AG08396 (cell line): ENCODE results near the gene FOXP1.
A peak's percentile ranks its signal among the peaks of the same experiment; 100 is the strongest.

Experiments
- DNase-seq: peaks from one replicate; pipeline ENCODE4 v3.0.0; 2012; ENCODE audit warnings: low spot score, mixed read lengths

Gene FOXP1

DNA sequence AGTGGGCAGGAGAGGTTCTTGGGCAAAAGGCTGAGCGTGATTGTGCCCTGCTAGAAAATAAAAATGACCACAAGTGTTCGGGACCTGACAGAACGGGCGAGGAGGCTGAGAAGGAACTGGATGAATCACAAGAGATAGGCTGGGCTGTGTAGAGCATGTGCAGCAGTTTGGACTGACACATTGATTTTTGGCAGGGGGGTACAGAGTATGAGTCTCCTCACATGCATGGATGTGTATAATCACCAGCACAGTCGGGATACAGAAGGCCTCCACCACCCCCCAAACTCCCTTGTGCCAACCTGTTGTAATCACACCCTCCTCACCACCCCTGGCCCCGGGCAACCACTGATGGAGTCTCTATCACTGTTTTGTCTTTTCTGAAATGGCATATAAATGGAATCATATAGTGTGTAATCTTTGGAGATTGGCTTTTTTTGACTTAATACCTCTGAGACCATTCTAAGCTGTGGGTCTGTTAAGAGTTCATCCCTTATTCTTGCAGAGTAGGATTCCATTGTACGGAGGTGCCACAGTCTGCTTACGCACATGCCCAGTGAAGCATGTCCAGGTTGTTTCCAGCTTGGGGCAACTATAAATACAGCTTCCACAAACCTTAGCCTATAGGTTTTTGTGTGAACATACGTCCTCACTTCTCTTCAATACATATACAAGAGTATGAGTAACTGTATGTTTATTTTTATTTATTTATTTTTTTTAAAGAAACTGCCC lies 438.8 kb downstream of the FOXP1 start:
- no peak for DNase-seq

DNA sequence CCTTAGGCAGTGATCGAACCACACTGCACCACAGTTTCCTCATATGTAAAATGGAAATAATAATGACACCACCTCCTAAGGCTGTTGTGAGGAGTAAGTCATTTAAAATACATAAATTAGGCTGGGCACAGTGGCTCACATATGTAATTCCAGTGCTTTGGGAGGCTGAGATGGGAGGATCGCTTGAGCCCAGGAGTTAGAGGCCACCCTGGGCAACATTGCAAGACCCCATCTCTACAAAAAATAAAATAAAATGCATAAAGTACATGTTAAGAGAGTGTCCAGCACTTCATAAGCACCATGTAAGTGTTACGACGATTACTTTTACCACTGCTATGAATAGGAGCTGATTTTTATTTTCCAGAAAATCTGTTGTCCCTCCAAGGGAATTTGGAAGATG lies 440.0 kb downstream of the FOXP1 start:
- no peak for DNase-seq

DNA sequence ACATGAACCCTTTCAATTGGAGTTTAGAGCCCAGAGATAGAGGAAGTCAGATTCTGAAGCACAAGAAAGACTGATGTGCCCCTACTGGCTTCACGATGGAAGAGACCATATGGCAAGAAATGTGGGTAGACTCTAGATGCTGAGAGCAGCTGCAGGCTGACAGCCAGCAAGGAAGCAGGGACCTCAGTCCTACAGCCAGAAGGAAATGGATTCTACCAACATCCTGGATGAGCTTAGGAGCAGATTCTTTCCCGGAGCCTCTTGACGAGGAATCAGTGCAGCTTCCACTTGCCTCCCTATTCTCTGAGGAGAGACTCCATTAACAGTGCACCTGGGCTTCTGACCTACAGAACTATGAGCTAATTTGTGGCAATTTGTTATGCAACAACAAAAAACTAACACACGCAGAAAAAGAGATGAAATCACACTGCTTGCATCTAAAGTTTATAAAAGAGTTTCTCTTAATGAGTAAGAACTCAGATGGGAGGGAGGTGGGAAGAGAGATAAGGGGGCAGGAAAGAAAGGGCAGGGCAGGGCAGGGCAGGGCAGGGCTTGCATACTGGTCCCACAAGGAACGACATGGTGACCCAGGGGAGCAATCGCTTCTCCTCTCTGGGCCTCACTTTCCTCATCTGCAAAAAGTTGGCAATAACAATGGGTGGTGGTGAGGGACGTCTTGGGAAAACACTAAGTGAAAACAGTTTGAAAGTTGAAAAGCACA lies 440.9 kb downstream of the FOXP1 start:
- no peak for DNase-seq

DNA sequence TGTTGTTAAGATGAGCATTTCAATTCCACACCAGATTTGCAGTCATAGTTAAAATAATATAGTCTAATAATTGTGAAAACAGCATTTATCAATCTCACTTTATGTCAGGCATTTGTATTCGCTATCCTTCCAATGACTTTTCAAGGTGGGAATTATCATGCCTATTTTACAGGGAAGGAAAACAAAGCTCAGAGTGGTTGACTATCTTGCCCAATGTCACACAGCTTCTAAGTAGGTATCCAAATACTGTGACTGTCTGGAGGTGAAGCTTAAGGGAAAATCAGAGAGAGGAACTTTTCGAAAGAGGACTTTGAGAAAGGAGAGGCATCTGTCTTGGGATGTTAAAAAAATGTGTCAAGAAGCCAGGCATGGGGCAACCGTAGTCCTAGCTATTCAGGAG lies 443.1 kb downstream of the FOXP1 start:
- no peak for DNase-seq

DNA sequence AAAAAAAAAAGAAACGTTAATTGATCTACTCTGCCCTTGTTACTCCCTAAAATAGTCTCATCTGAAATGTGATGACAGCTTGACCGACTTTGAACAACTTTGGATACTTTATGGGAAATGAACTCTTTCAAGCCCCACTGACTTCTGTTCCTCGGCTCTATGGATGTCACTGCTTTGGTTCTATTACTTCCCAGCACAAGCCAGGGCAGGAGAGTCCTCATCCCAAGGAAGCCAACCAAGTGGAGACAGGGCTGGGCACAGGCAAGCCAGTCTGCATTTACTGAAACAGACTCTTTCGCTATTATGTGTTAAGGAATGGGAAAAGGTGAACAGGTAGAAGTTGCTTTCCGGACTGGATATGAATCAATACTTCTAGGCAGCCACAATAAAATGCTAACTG lies 444.0 kb downstream of the FOXP1 start:
- no peak for DNase-seq

DNA sequence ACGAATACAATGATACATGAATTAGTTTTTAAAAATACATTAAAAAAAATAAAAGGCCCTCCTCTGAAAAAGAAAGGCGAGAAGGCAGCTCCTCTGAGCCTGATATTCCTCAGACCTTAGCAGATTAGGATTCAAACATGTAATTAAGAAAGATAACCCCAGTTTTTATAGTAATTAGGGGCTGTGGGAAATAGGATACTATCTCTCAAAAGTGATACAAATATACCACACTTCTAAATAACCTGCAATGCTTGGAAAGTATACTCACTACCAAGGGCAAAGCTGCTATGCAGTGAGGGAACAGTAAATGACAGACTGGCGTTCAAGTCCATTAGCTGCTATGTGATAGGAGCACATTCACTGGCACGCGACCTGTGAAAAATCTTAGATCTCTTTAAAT lies 445.1 kb downstream of the FOXP1 start:
- no peak for DNase-seq

DNA sequence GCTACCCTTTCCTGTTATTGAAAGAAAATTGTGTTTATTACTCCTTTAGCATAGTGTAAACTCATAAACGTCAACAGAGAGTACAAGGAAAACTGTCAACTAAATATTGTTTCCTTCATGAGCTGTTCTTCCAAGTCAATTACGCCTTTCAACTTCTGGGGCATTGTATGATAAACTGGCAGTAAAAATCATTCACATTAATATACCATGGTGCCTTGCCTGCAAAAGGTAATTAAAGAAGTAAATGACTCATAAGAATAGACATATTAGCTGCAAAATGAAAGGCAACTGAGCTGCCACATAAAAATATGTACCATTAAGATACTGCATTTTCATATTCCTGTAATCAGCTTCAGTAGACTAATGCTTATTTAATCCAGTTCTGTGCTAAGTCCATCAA lies 447.3 kb downstream of the FOXP1 start:
- DNase-seq, result no peak

DNA sequence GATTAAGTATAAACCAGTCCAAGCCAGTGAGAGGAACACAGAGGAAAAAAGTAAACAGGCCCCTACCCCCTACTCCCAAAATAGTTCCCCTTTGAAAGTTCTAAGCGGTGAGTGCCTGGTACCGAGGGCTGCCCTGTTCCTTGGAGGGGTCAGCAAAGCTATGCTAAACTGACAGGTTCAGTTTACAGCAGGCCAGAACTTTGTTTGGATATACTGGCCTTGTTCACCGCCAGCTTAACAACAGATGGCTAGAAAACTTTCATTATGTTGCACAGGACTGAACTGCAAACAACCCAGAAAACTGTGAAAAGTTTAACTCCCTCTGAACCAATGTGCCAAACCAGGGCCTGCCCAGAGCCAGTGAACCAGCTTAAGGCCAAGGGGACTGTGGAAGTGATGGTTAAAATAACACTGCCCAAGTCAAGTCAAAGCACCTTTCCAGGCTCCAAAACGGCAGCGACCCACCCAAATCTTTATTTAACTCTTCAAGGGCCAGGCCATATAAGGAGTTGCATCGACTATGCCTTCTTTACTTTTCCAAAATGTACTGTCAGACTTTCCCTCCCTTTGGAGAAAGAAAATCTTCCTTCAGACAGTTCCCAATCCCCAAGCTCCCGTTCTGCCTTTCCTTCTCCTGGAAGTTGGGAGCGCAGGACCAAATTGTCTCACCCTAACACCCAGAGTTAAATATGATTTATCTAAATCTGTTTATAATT lies 448.0 kb downstream of the FOXP1 start:
- DNase-seq, result no peak

DNA sequence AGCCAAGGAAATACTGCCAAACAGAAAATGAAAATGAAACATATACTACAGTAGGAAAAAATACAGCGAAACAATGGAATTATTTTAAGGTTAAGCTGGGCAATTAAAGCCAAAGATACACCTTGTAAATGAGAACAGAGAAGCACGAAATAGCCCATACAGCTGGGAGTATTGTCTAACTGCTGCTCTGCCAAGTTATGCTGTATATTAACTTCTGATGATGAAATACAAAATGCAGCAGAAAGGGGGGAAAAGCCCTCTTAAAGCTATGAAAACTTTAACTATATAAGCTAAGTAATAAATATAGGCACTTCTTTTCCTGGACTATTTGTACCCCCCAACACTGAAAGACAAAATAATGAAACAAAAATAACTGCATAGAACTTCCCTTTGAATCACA lies 449.0 kb downstream of the FOXP1 start:
- DNase-seq, result no peak

DNA sequence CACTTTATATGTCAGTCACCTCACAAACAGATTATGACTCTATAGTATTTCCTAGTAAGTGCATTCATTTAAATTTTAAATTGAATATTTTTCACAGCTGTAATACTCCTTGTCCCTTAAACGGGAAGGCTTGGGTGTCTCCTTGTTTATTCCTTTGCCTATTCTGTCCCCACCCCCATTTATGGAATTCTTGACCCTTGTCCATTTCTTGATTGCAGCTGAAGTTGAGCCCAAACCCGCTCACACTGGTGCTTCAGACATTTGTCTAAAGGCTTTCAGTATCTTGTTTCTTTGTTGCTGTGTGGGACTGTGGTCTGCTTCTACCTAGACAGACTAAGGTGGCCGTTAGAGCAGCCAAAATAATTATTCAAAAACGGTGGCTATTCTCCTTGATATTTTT lies 449.7 kb downstream of the FOXP1 start:
- no peak for DNase-seq

DNA sequence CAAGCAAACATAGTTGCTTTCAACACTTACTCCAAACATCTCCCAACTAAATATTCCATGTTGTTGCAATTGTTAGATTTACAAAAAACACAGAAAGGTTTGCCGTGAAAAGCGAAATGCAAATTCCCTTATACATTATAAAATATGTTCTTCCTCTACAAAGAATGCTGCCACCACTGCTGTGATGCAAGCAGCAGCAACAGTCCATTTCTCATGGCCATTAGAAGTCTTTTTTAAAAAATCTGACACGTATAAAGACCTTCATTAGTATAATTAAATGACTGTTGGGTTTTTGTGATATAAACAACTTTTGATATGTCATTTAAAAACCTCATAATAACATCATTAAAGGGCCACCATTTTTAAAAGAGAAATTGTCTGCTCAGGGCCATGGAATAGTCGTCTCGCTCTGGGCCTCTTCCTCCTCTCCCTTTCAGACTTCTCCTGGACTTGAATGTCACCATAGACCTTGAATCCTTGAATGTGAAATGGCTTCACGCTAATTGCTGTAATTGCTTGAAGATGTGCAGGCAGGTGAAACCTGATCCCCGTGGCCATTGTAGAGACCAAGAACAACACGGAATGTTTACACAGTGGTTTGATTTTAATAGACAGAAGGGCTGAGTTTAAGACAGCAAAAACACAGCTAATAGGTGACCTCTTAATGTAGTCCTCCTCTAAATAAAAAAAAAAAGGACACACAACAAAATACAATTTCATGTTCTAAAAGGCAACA lies 450.4 kb downstream of the FOXP1 start:
- no peak for DNase-seq

DNA sequence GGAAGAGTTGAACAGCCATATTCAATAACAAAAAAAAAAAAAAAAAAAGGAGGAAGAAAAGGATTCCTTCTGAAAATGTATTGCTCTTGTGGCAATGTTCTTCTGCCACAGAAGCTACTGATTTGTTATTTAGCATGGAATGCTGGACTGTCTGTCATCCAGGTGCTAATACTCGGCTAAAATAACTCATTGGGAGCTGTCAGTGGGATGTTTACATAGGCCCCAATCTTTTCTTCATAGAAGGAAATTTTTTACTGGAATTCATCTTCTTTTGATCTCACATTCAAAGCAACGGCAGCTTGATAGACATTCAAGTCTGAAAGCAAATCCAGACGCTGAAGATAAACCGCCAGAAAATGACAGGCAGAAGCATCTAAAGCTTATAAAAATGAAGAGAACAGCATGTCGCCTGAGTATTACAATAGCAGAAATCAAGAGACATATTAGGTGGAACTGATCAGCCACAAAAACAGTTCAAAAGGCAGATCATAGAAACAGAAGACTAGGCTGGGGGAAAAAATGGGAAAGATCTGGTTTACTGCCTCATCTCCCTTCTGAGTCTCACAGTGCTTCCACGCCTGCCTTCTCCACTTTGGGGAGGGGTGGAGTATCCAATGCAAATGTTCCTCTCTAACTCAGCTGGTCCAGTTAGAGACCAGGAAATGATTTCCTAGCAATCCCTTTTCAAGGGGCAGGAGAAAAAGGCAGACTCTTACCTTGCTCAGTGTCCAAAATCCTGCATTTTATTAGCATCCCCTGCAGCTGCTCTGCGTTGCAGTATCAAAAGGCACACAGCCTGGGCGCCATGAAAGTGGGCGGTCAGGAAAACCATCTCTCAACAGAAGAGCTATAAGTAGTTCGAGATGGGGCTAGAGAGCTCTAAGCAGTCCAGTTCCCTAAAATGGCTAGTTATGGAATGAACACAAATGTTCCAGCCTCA lies 451.9 kb downstream of the FOXP1 start:
- no peak for DNase-seq

DNA sequence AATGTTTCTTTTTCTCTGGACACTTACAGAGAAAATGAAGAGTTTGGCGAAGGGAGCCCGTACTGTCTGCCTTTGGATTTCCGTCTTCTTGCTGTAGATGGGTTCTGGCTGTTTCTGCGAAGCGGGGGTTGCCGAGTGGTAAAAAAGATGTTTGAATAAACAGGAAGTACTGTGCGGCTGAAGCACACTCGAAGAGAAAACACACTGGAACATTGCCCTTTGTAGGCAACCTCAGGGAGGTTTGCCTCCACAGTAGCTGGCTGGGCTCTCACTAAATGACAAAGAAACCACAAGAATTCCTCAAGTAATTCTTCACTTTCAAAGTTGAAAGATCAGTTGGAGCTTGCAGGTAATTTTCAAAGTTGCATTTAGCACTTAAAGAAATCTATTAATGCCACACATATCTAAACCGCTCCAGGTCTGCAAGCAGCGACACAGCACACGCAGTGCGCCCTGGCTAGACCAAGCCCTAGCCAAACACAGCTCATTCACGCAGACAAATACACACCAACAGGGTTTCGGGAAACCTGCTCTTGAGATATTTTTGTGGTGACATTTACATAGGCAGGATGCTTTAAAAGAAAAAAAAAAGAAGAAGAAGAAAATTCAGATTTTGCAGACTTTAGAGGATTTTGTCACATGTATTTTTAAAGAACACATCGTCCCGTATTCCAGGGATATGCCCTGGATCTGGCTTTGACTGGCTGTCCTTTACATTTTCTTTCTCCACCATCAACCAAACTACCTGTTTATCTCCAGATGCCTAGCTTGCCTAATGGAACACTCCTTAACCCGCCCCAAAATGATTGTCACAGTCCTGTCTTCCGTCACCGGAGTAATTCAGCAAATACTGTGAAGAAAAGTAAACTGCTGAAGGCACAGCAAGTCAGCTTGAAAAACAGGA lies 452.8 kb downstream of the FOXP1 start:
- DNase-seq, result peak; percentile 65

DNA sequence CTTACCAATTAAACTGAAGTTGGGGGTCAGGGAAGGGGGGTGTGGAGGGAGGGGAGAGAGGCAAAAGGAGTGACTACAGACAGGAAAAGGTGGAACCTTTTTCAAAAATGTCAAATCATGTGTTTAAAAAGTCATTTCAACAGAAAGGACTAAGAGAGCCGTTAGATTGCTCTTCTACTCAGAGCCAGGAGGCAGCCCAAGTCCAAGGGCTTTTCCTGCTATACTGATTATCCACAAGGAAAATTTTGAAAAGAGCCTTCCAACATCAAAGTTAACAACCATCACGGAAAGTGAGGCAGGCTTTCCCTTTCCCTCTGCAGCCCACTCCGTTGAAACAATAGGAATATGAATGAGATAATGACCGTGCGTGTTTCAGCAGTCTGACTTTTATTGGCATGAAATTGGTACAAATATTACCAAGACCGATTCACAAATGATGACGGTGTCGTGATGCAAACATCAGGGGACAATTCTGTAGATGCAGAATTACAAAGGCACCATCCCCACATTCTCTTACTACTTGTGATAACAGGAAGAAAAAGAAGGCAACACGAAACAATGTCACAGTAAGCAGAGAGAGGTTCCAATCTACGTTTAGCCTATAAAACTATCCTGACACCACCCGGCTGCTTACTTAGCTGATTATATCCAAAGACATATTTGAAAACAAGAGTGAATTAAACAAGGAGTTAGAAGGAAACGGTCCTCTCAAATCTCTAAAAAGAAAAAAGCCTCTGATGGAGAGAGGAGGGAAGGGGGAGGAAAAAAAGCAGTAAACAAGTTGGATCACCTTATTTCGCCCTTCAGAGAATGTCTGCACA lies 453.7 kb downstream of the FOXP1 start:
- DNase-seq, result no peak

DNA sequence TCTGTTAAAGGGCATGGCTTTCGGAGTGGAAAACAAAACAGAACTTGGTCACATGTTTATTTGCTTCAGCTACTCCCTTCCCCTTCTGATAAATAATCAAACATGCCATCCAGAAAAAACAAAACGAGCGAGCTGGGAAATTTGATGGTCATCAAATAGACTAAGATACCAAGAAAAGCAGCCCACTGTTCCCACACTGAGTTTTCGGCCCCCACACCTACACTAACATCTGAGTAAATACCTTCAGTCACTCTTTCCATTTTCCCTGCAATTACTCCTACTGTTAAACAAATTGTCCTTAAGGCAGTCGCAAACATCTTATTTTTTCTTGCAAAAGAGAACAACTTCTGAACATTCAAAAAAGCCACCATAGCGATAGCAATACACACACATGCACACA lies 454.6 kb downstream of the FOXP1 start:
- DNase-seq, result no peak

DNA sequence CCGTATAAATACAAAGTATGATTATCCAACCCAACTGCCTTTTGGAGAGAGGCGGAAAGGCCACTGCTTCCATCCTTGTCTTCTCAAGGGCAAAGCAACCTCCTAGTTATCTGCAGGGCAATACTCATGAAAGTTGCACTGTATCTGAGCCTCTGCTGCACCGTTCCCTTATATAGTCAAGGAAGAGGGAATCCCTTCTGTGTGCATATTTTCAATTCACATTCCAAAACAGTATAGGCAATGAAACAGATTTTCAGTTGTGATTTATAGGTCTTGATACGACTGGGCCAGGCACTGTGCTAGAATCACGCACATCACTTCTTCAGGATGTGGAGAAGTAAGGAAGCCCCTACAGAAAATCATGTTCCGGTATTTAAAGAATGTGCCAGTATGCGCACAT lies 455.7 kb downstream of the FOXP1 start:
- no peak for DNase-seq

DNA sequence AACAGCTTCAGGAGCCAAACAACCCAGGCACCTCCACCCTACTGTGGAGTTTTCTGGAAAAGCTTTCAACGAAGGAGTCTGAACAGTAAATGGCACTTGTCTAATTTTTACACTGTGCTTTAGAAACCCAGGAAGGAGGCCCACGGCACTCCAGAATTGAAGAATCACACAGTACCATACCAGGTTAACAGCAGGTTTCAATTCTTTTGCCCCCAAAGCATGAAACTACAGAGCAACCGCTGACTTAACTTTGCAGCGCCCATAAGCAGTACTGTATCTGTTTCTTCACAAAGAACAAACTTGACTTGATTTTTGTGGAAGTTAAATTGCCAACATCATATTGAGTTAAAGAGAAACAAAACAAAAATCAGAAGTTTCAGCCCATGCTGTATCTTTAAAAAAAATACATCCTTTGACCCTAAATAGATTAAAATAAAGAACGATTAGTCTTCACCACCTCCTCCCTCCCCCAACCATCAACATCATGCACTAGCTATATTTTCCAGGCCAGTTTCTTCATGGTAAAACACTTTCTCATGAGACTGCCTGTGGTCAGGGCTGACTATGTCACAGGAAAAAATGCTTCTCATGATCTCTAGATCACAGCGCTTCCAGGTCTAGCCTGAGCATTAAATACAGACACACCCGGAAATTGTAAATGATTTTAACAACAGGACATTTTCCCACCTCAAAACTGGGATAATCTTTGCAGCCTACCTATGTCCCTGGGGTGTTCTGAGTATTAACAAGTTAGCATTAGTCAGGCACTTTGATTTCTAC lies 456.3 kb downstream of the FOXP1 start:
- peak; percentile 41 for DNase-seq

DNA sequence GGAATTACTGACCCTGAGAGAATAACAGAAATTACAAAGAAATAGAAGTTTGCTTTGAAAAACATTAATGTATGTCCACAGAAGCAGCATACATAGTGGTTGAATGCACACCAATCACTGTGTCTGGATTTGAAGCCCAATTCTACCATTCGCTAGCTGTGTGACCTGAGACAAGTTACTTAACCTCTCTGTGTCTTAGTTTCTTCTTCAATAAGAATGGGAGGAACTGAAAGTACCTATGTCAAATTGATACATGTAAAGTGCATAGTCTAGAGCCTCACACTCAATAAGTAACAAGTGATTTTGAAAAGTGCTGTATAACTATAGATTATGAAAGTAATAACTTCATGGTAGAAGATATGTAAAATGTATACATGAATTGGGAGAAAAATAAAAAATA lies 457.8 kb downstream of the FOXP1 start:
- DNase-seq, result no peak

DNA sequence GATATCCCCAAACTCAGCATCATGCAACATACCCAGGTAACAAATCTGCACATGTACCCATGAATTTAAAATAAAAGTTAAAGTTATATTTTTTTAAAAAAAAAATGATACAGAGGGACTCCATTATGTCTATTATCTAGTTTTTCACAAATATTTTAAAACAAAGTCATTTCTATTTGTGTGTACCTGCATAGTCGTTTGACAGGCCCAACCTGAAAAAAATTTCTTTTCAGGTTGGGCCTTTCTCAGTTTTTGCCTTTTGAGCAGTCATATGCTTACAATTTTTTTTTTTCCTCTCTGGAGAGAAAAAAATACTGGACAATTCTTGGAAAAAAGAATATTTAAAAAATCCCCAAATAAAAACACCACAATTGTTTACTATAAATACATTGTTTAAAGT lies 459.5 kb downstream of the FOXP1 start:
- DNase-seq, result no peak
